H9 (cell line): ENCODE measurements around the gene FRS3. TPM values are rescaled to one million over a fixed set of nuclear protein-coding genes. Genes with fewer than 3 reads are reported as not detected.

Experiments used
- DNase-seq: peaks from one replicate; pipeline ENCODE4 v3.0.0-alpha.2; 2017
- H2AFZ ChIP-seq: one replicate; pipeline ENCODE4 v1.6.1; 2013; ENCODE audit warnings: mild to moderate bottlenecking, low read length, control low read depth, moderate library complexity
- H2AK5ac ChIP-seq: 2 replicates; pipeline ENCODE4 v1.6.1; 2013; ENCODE audit warnings: low read length, control low read depth, mixed read lengths; ENCODE audit not compliant: insufficient read length
- H2BK120ac ChIP-seq: one replicate; pipeline ENCODE4 v1.6.1; 2013; ENCODE audit warnings: low read depth, mild to moderate bottlenecking, low read length, control low read depth, inconsistent platforms; ENCODE audit not compliant: poor library complexity, severe bottlenecking
- H2BK12ac ChIP-seq: 2 replicates; pipeline ENCODE4 v1.6.1; 2013; ENCODE audit warnings: low read length, control low read depth, mixed read lengths, low read depth; ENCODE audit not compliant: insufficient read length
- H2BK15ac ChIP-seq: 2 replicates; pipeline ENCODE4 v1.6.1; 2013; ENCODE audit warnings: low read depth, low read length, control low read depth
- H2BK20ac ChIP-seq: one replicate; pipeline ENCODE4 v1.6.1; 2013; ENCODE audit warnings: low read depth, mild to moderate bottlenecking, low read length, control low read depth, inconsistent platforms; ENCODE audit not compliant: poor library complexity, severe bottlenecking
- H2BK5ac ChIP-seq: 2 replicates; pipeline ENCODE4 v1.6.1; 2013; ENCODE audit warnings: low read length, control low read depth, mixed read lengths; ENCODE audit not compliant: insufficient read length
- H3K14ac ChIP-seq: 2 replicates; pipeline ENCODE4 v1.6.1; 2013; ENCODE audit warnings: low read length, control low read depth; ENCODE audit not compliant: insufficient read depth
- H3K18ac ChIP-seq: 2 replicates; pipeline ENCODE4 v1.6.1; 2013; ENCODE audit warnings: low read depth, mild to moderate bottlenecking, mixed read lengths, low read length, control low read depth; ENCODE audit not compliant: insufficient read length
- H3K23ac ChIP-seq: 2 replicates; pipeline ENCODE4 v1.6.1; 2013; ENCODE audit warnings: low read length, control low read depth, mixed read lengths, low read depth; ENCODE audit not compliant: insufficient read length
- H3K23me2 ChIP-seq: 2 replicates; pipeline ENCODE4 v1.6.1; 2013; ENCODE audit warnings: low read depth, mild to moderate bottlenecking, mixed read lengths, low read length, control low read depth; ENCODE audit not compliant: insufficient read length, poor library complexity, severe bottlenecking
- H3K27ac ChIP-seq: 2 replicates; pipeline ENCODE4 v1.5.1; 2013; ENCODE audit warnings: low read length, control low read depth, mixed read lengths, low read depth; ENCODE audit not compliant: insufficient read length
- H3K27me3 ChIP-seq: 2 replicates; pipeline ENCODE4 v1.6.1; 2013; ENCODE audit warnings: low read length, control low read depth, inconsistent platforms; ENCODE audit not compliant: insufficient read depth
- H3K4ac ChIP-seq: 2 replicates; pipeline ENCODE4 v1.6.1; 2013; ENCODE audit warnings: low read depth, mild to moderate bottlenecking, control low read depth, inconsistent platforms, low read length, moderate library complexity
- H3K4me1 ChIP-seq: 2 replicates; pipeline ENCODE4 v1.6.1; 2013; ENCODE audit warnings: low read length, control low read depth, inconsistent platforms; ENCODE audit not compliant: insufficient read depth
- H3K4me2 ChIP-seq: 2 replicates; pipeline ENCODE4 v1.6.1; 2013; ENCODE audit warnings: low read length, control low read depth, mixed read lengths; ENCODE audit not compliant: insufficient read length, insufficient read depth
- H3K56ac ChIP-seq: 2 replicates; pipeline ENCODE4 v1.6.1; 2013; ENCODE audit warnings: low read depth, mild to moderate bottlenecking, mixed read lengths, low read length, control low read depth; ENCODE audit not compliant: insufficient read length
- H3K79me1 ChIP-seq: 2 replicates; pipeline ENCODE4 v1.6.1; 2013; ENCODE audit warnings: low read depth, mild to moderate bottlenecking, moderate library complexity, low read length, control low read depth, inconsistent platforms; ENCODE audit not compliant: insufficient read depth, poor library complexity, severe bottlenecking
- H3K79me2 ChIP-seq: 2 replicates; pipeline ENCODE4 v1.6.1; 2013; ENCODE audit warnings: low read length, control low read depth, inconsistent platforms; ENCODE audit not compliant: insufficient read depth
- H3K9ac ChIP-seq: 2 replicates; pipeline ENCODE4 v1.6.1; 2013; ENCODE audit warnings: low read length, control low read depth, mixed read lengths; ENCODE audit not compliant: insufficient read length; ENCODE audit errors: extremely low read depth
- H3K9me3 ChIP-seq: one replicate; pipeline ENCODE4 v1.6.1; 2013; ENCODE audit warnings: low read depth, low read length, inconsistent platforms; ENCODE audit not compliant: control insufficient read depth
- H3T11ph ChIP-seq: one replicate; pipeline ENCODE4 v1.6.1; 2013; ENCODE audit warnings: mild to moderate bottlenecking, low read length, control low read depth, inconsistent platforms
- H4K20me1 ChIP-seq: one replicate; pipeline ENCODE4 v1.6.1; 2013; ENCODE audit not compliant: control insufficient read depth, insufficient read length, insufficient read depth
- H4K5ac ChIP-seq: 2 replicates; pipeline ENCODE4 v1.6.1; 2013; ENCODE audit warnings: low read depth, mild to moderate bottlenecking, mixed read lengths, low read length, control low read depth; ENCODE audit not compliant: insufficient read length
- H4K8ac ChIP-seq: replicated peaks from 2 replicates; pipeline ENCODE4 v1.6.1; 2013; ENCODE audit warnings: low read length, control low read depth, mixed read lengths, low read depth; ENCODE audit not compliant: insufficient read length
- H4K91ac ChIP-seq: 2 replicates; pipeline ENCODE4 v1.6.1; 2013; ENCODE audit warnings: low read depth, mild to moderate bottlenecking, moderate library complexity, mixed read lengths, low read length, control low read depth; ENCODE audit not compliant: insufficient read length
- H3K27ac Mint-ChIP-seq, 3 experiments: 2 replicates in 2 of 3; 3 replicates in 1 of 3; pipeline ENCODE4 v1.8.0; 2020 to 2021; ENCODE audit warnings: mixed read lengths in 3 of 3, mild to moderate bottlenecking in 1 of 3, moderate library complexity in 1 of 3
- H3K27me3 Mint-ChIP-seq: 2 replicates; pipeline ENCODE4 v1.8.0; 2021; ENCODE audit warnings: low read depth, mild to moderate bottlenecking, moderate library complexity, mixed read lengths
- H3K36me3 Mint-ChIP-seq, 3 experiments: 2 replicates in 2 of 3; 3 replicates in 1 of 3; pipeline ENCODE4 v1.8.0; 2020 to 2021; ENCODE audit warnings: low read depth in 3 of 3, mixed read lengths in 3 of 3; ENCODE audit not compliant: insufficient read depth in 1 of 3
- H3K4me1 Mint-ChIP-seq, 2 experiments: 2 replicates each; pipeline ENCODE4 v1.8.0; 2020; ENCODE audit warnings: mixed read lengths in 2 of 2
- H3K4me3 Mint-ChIP-seq, 2 experiments: 2 replicates in 1 of 2; 3 replicates in 1 of 2; pipeline ENCODE4 v1.8.0; 2020 to 2021; ENCODE audit warnings: mild to moderate bottlenecking in 2 of 2, mixed read lengths in 2 of 2, moderate library complexity in 1 of 2
- H3K9me3 Mint-ChIP-seq, 2 experiments: 2 replicates in 1 of 2; 3 replicates in 1 of 2; pipeline ENCODE4 v1.8.0; 2020; ENCODE audit warnings: mild to moderate bottlenecking in 2 of 2, mixed read lengths in 2 of 2, moderate library complexity in 1 of 2
- CTCF ChIP-seq: fragments of 200-600 bp; sonication (generic); conservative IDR thresholded peaks from 3 replicates; pipeline ENCODE4 v1.8.0; 2021; ENCODE audit warnings: antibody characterized with exemption, mild to moderate bottlenecking
- WGBS: extraction: QIAGEN DNeasy Blood & Tissue Kit; methylation state at CpG from one replicate; pipeline ENCODE4 v1.1.7; 2013; ENCODE audit warnings: missing lambda C conversion rate, low lambda C conversion rate, mixed read lengths; ENCODE audit not compliant: insufficient read length; ENCODE audit errors: extremely low coverage; 5-methylcytosine and 5-hydroxymethylcytosine counted together
- total RNA-seq: library from RNA; stranded (reverse); gene quantifications from 2 replicates; pipeline ENCODE4 v1.2.1, GENCODE V29; 2021

FRS3 gene
- total RNA-seq, 1 experiment from 2014 or later: 4.8 TPM

- Mint-ChIP-seq H3K27me3 (no peaks in the 10 kb centered on the region), H3K4me1 (peaks cover 0 to 2% of the 10 kb centered on the region in 2 experiments; a peak in 1 of 4 replicates), H3K4me3 (no peak overlapping the region), H3K27ac (no peak overlapping the region; a peak in 1 of 7 replicates), H3K9me3 (no peaks in the 10 kb centered on the region), H3K36me3 (peaks cover 0 to 2% (median 0%) of the 10 kb centered on the region in 3 experiments; a peak in 2 of 7 replicates)
- no peak overlapping the region for H2BK20ac ChIP-seq
- H3K9ac ChIP-seq: no peak overlapping the region
- no peaks in the 10 kb centered on the region for H3K27me3 ChIP-seq
- H4K91ac ChIP-seq: no peak overlapping the region
- H3K27ac ChIP-seq: no peak overlapping the region
- no peaks in the 10 kb centered on the region for H4K20me1 ChIP-seq
- no peaks in the 10 kb centered on the region for H3K4me1 ChIP-seq
- H3K56ac ChIP-seq: no peak overlapping the region
- DNase-seq: no peak
- no peak overlapping the region for H3K18ac ChIP-seq
- H4K8ac ChIP-seq: no peak overlapping the region
- no peaks in the 10 kb centered on the region for H3K23me2 ChIP-seq
- no peak overlapping the region for H2BK12ac ChIP-seq
- no peak overlapping the region for H3K4me2 ChIP-seq
- no peak overlapping the region for H3K4ac ChIP-seq
- H3T11ph ChIP-seq: no peak overlapping the region
- no peak for TF ChIP-seq CTCF
- no peak overlapping the region for H2BK15ac ChIP-seq
- WGBS: no CpG with 5 or more reads among the region's 4 CpGs
- no peak overlapping the region for H2BK120ac ChIP-seq
- no peaks in the 10 kb centered on the region for H3K9me3 ChIP-seq
- H3K79me1 ChIP-seq: no peaks in the 10 kb centered on the region
- no peak overlapping the region for H3K23ac ChIP-seq
- H4K5ac ChIP-seq: no peak overlapping the region
- no peak overlapping the region for H3K14ac ChIP-seq
- H2AK5ac ChIP-seq: no peak overlapping the region
- no peak overlapping the region for H2AFZ ChIP-seq
- H2BK5ac ChIP-seq: no peak overlapping the region
- no peaks in the 10 kb centered on the region for H3K79me2 ChIP-seq
Measured at GRCh38 chr6:41821266-41821665, 41.6 kb upstream of the FRS3 start.
